Neural progenitor cell (in vitro differentiated cells): ENCODE results near the gene PARP14.

Experiments used
- CTCF ChIP-seq: fragments of 200-600 bp; sonication (generic); IDR thresholded peaks from 2 replicates; pipeline ENCODE4 v1.5.1; 2017; ENCODE audit warnings: antibody characterized with exemption, mild to moderate bottlenecking
- EZH2 ChIP-seq: fragments of 200-600 bp; sonication (generic); IDR thresholded peaks from 2 replicates; pipeline ENCODE4 v1.6.1; 2017; ENCODE audit warnings: antibody characterized with exemption, mild to moderate bottlenecking, moderate library complexity
- EZH2phosphoT487 ChIP-seq: fragments of 200-600 bp; sonication (generic); IDR thresholded peaks from 2 replicates; pipeline ENCODE4 v1.6.1; 2017; ENCODE audit warnings: antibody characterized with exemption

GRCh38 chr3:122705379-122705778 lies 24.7 kb downstream of the PARP14 start:
- TF ChIP-seq CTCF (no peak), EZH2 (no peak), EZH2phosphoT487 (no peak)
